Medulla oblongata (tissue), 1 donor: Measurements from ENCODE around the gene ANKRA2.
"Not testable (repeated sequence)": the region's sequence is repeated elsewhere in the genome, so short reads cannot be mapped to it uniquely, and the experiment has no call there.

Experiments
- DNase-seq: peaks from one replicate; pipeline ENCODE4 v3.0.0-alpha.2; 2015; ENCODE audit errors: extremely low spot score

The ANKRA2 gene

DNA sequence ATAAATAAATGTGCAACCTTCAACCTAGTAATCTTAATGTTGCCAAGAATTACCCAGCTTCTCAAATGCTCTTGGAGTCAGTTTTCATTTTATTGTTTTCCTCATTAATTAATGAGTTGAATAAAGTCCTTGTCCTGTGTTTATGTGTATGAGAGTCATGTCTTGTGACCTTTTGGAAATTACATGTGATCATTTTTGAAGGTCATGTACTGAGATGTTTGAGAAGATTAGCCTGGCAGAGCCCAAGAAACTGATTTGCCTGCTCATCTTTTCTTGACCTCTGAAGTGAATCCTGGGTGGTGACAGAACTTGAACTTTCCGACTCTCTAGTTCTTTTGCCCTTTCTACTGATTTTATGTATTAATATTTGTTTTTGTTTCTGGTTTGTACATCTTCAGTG lies 15.4 kb downstream of the ANKRA2 start:
- no peak for DNase-seq

DNA sequence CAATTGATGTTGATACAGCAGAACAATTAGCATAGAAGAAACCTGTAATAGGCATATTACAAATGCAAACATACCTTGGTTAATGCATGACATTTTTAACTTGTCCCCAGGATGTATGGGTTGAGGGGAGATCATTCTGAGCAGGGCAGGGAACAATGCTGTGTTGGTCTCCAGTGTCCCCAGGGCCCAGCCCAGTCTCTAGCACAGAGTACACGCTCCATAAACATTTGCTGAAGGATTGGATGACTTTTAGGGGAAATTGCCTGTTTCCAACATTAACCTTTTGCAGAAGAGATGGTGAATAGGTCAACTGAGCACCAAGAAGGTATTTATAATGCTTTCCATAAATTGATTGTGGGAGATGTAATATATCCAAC lies 20.0 kb downstream of the ANKRA2 start:
- no peak for DNase-seq

DNA sequence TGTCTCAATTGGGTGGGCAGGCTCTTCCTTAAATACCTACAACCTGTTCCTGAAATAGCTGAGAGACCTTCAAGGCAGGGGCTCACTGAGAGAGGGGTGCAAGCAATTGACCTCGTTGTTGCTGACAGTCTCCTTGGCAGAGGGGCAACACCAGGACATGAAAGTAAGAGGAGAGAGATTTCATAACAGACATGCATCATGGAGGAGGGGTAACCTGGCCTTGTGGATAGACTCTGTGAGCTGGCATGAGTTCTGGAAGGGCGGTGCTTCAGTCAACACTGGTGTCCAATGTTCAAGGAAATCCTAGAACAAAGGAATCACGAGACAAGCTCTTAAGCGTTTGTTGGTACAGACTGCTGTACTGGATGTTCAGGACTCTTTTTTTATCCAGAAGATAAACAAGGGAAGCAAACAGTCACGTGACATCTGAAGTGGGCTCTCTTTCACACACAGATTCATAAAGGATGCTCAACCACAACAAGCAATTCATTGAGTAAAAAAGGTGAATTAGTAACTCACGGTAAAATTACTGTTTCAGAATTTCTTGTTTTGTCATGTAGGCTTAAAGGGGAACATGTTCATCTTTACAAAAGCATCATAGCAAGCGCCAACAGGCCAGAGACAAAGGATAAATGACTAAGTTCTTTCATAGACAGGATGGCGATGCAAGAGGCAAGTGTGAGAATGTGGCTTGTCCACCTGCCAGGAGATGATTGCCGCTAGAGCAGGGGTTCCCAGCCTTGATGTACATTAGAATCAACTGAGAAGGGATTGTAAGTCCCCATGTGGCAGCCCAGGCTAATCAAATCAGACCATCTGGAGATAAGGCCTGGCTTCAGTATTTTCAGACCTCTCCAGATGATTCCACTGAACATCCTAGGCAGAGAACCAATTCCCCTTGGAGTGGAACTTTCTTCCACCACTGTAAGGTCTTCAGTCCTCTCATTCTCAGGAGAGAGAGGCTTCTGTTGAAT lies 20.7 kb downstream of the ANKRA2 start:
- no peak for DNase-seq

DNA sequence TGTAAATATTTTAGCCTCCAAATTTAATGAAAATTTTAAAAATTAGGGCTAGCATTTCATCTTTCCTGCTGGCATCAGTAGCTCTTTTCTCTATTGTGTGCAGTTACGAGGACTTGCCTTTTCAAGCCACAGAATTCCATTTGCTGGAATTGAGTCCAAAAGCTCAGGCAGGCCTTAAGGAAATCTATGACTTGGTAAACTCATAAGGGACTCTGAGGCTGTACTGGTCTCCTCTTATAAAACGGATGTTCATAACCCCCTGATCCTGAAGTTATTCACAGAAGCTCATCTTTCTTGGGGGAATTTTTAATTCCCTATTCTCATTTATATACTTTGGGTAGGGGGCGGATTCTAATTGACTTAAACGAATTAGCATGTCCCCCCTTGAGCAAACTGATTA lies 23.4 kb downstream of the ANKRA2 start:
- no peak for DNase-seq

DNA sequence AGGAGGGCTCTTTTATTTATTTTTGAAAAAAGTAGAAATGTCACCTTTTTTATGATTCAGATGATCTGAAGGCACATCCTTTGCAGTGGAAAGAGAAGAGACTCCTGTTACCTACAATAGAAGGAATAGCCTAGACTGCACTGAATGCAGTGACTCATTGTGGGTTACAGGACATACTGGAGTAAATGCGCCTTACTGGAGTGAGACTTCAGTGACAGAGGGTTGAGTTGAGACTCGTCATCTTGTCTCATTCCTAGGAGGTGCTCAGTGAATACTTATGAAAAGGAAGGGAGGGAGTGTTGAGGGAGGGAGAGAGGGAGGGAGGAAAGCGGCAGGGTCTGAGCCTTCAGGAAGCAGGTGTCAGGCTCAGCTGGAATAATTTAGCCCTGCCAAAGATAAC lies 25.2 kb downstream of the ANKRA2 start:
- DNase-seq: no peak

DNA sequence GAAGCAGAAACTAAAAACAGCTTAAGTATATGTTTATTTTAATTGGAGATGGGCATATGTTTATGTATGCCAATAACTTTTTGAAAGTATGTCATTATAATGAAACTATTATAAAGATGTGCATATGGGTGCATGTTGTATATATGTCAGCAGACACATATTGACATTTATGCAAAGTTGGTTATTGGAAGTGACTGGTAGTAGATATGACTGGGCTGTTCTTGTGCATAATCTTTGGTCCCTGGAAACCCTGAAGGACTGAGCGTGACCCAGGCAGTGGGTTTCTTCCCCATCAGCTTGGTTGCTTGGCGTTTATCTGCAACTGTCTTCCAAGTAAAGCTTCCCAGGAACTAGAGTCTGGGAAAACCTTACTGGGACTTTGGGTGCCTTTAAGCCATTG lies 25.7 kb downstream of the ANKRA2 start:
- DNase-seq: no peak

DNA sequence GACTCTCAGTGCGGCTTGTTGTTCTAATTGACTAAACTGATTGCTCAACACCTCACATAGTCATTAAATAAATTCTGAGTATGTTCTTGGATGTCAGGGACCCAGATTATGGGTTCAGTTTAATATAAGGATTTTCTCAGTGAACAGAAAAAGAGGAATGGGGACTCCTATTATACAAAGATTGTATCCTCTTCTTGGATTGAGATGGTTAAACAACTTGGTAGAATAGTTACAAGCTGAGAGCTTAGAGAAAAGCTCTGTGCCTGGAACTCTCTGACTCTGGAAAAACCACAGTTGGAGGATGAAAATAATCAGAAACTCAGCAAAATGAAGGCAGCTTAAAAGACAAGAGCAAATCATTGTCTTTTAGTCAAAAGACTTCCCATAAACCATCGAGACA lies 30.5 kb downstream of the ANKRA2 start:
- no peak for DNase-seq

DNA sequence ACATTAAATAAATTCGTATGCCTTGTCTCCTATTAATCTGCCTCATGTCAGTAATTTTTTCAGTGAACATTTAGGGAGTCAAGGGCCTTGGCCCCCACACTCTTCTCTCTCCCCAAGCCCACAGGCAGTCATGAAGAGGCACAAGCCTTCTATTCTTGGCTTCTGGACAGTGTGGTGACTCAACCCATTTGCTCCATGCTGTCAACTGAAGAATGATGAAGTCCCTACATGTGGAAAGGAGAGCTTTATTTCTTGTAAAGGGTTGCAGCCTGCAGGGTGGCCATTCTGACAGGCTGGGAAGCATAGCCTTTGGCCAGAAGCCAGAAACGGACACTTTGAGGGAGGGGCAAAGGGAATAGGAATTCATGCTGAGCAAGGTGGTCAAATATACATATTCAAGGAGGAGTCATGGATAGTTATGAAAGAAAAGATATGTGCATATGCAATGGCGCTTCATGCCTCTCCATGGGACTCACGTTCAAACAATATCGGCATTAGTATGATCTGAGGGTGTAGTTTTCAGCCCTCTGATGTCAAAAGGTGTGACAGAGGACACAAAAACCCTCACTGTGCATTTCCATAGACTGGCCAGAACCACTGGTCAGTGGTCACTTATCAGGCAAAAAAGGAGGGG lies 31.3 kb downstream of the ANKRA2 start:
- DNase-seq: no peak

DNA sequence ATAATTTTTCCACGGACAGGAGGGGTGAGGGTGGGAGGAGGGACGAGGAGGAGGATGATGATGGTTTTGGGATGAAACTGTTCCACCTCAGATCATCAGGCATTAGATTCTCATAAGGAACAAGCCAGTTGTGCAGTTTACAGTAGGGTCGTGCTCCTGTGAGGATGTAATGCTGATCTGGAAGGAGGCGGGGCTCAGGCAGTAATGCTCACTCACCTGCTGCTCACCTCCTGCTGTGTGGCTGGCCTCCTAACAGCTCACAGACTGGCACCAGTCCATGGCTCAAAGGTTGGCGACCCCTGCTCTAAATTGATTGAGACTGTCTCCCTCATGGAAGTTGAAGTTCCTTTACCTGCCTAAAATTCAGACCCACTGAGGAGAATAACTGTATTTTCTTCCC lies 33.2 kb downstream of the ANKRA2 start:
- no peak for DNase-seq

DNA sequence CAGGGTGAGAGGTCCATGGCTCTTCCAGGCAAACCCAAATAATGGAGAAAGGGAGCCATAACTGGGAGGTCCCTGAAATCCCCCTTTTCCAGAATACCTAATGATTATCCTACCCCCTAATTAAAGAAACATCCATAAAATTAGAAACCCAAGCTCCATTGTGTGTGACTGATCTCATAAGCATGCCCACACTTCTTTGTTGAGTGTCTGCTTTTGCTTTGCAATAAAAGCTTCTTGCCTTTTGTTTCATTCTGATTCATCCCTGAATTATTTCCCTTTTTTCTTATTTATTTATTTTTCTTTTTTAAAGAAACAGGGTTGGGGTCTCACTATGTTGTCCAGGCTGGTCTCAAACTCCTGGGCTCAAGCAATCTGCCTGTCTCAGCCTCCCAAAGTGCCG lies 34.1 kb downstream of the ANKRA2 start:
- DNase-seq: no peak

DNA sequence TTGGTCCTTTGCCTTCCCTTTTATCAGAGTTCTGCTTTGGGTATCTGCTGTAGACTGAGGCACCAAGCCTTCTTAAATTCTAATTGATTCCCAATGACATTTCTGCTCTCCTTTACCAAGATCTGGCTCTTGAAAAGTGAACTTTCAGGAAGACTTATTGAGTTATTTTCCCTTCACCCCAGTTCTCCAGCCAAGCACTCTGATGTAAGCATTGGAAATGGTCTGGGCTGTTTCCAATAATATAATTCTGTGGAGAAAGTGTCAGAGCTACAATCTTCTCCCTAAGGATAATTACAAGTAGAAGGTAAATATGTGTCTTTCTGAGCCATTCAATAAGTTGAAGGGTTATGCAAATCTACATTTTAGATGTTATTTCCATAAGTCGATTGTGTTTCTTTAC lies 36.4 kb downstream of the ANKRA2 start:
- no peak for DNase-seq

DNA sequence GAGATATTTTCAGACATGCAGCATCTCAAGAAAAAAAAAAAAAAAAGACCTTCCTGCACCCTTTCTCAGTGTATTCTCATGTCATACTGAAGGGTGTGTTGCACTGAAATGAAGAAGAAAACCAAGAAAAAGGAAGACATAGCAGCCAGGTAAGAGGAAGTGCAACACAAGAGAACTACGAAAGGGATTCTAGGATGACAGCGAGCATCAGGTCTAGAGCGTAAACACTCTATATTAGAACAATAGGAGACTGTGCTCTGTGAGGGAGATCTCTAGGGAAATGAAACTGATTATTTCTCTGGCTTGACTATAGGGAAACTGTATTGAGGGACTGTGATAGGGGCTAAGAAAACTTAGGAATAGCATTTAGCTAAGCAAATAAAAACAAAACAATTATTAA lies 37.2 kb downstream of the ANKRA2 start:
- peak; percentile 41 for DNase-seq

DNA sequence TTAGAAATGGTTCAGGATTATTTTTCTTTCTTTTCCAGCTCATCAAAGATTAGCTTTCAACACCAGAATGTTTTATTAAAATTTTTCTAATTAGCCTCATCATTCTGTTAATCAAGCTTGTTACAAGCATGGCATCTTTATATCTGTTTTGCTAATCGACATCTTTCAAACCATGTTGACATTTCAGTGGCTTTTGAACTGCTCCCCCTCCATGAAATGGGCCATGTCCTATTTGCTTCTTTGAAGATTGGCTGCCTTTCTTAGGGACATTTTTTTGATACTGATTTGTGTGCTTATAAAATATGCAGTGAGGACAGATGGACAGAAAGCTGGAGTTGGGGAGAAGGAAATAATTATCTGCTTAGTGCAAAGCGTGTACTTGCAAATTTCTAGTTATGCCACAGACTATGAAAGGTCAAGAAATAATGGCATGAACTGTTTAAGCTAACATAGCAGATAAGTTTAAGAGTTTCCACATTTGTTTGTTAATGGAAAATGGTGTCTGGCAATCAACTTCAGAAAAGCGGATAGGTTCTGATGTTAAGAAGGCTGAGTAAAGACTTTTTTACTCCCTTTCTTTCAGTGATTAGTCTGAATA lies 39.7 kb downstream of the ANKRA2 start:
- no peak for DNase-seq

DNA sequence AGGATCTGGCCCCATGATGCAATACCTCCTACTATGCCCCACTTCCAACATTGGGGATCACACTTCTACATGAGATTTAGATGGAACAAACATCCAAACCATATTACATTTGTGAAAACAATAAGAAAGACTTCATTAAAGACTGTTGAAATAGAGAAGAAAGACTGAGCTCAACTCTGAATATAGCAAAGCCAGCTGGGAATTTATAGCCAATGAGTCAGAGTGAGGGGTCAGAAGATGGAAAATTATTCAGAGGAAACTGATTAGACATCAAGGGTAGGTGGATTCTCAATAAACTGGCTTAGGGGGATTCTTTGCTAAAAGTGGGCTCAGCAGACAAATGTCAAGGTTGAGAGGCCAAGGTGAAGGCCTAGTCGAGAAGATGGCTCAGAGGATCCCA lies 41.6 kb downstream of the ANKRA2 start:
- no peak for DNase-seq

DNA sequence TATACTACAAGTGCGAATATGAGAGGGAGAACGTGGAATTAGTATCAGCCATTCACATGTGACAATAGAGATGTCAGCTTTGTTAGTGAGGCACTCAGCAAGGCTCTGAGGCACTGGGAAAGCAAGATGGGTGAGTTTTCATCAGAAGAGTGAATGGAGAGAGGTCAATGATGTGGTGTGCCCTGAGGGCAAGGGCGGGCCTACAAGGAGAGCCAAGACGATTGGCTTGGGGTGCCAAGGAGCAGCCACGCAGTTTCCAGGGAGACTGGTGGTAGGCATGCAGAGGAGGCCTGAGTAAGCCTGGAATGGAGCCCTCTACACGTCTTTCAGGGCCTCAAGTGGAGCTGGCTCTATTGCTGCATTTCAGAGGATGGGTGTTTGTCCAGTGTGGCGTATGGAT lies 42.5 kb downstream of the ANKRA2 start:
- DNase-seq: no peak

DNA sequence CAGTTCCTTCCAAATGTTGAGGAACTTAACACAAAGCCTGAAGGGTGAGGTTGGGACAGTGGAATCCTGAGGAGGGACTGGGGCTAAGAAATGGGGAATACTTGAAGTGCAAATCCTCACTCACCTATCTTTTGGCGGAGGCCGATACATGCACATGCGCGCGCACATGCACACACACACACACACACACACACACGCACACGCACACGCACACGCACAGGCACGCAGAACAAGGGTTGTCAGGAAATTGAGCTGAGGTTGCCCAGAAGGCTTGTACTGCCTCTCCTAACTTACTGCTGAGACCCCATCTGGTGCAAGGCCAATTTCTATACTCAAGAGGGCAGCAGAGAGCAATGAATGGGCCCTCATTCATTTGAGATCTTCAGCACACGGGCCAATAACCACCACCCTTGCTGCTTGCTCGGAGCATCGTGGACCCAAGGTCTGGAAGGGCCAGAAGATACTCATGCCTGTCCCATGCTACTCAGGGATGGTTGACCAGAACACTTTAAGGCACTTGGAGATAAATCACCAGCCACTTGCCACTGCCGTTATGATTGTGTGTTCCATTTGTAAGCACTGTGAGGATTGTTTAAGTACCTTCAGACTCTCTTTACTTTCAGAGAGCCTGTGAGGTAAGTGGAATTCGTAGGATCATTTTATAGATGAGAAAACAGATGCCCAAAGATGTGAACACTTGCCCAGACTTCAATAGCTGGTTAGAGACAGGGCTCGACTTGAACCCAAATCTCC lies 45.7 kb downstream of the ANKRA2 start:
- peak; percentile 92 for DNase-seq

DNA sequence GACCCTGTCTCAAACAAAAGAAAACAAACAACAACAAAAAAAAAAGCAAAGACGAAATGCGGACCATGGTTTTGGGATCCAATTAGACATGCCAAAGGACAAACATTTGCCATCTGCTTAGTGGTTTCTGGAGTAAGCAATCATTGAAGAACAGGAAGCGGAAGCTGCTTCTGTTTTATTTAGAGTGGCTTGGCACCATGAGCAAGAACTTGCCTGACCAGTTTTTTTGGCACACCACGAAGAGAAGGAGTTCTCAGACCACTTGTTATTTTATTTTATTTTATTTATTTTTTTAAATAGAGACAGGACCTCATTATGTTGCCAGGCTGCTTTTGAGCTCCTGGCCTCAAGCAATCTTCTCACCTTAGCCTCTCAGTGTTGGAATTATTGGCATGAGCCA lies 50.2 kb downstream of the ANKRA2 start:
- DNase-seq: no peak

DNA sequence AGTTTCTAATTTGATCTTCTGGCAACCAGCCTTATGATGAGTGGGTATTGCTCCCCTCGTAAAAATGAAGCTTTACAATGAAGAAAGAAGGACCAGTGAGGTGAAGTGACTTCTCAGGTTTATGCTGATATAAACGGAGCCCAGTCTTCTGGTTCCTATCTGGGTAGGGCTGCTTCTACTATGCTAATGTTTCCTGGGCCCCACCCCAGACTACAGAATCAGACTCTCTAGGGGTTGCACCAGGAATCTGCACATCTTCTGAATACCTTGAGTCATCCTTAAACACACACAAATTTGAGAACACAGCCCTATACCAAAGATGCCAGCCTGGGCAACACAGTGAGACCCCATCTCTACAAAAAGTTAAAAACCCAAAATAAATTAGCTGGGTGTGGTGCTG lies 51.0 kb downstream of the ANKRA2 start:
- no peak for DNase-seq

DNA sequence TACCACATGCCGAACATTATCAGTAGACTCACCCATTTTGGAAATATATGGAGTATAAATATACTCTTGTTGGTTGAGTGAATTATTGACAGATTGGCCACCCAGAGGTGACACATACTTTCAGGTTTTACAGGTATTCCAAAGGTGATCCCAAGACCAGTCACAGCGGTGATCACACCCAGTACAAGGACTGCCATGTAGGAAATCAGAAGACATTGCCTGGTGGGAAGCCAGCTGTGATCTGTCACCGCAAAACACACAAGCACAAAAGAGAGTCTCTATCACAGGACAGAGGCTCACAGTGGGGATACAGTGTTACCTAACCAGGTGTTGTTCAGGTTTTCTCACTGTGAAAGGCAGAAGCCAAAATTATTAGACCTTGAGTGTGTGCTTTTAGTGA lies 51.4 kb downstream of the ANKRA2 start:
- no peak for DNase-seq

DNA sequence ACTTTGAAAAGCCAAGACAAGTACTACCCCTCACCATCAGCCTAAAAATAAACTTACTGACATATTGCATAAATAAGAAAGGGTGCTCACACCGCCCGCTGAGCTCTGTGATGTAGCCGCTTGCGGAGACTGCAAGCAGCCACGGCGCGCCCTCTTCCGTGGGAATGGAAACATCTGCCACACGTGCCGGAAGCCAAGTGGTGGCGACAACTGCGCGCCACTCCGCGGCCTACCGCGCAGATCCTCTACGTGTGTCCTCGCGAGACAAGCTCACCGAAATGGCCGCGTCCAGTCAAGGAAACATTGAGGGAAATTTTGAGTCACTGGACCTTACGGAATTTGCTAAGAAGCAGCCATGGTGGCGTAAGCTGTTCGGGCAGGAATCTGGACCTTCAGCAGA lies 56.9 kb downstream of the ANKRA2 start:
- not testable (repeated sequence) for DNase-seq

DNA sequence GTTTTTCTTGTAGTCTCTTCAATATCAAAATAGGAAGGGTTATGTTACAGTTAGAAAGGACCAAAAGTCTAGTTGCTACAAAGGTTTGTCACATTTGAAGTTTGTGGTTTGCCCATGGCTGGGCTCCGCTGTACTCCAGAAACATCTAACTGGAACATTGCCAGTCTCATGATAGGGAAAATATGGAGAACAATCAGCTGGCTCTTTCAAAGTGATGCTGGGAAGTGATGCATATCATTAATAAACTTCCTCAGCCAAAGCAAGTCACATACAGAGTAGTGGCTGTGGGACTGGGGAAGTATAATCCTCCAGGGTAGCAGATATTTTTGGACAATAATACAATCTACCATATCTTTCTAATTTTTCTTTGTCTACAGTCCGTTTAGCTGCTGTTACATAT lies 58.4 kb downstream of the ANKRA2 start:
- DNase-seq: no peak

DNA sequence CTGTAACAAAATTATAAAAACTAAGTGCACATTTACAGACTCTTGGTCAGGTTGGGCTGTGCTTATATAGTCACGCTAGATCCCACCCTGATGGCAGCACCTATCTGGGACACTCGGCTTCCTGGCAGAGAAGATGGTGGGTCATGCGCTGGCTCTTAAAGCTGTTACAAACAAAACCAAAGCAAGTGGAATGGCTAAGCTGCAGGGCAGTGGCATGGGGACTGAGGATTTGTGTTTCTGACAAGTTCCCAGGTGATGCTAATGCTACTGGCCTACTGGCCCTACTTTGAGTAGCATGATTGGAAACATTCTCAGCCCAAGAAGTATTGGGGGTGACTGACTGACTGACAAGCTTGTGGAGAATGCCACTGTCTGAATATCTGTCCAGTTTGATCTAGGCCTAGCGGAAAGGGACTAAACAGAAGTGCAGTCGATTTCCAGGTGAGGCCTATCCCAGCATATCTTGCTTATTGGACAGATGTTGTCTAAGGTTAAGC lies 58.9 kb downstream of the ANKRA2 start:
- no peak for DNase-seq
